HEK293T (cell line): ENCODE results near the gene TMEM94.

Source experiments
- CTCF ChIA-PET: fragments of 350-600 bp; formaldehyde crosslinking; extraction: SDS; loops from one replicate; lab custom pipeline; 2021; ENCODE audit warnings: antibody characterized with exemption, inconsistent platforms; lab: Yijun Ruan, JAX
- POLR2A ChIA-PET: fragments of 350-600 bp; formaldehyde crosslinking; extraction: SDS; loops from one replicate; lab custom pipeline; 2020; ENCODE audit warnings: antibody characterized with exemption, inconsistent platforms; lab: Yijun Ruan, JAX
- DNase-seq: peaks from one replicate; pipeline ENCODE4 v3.0.0; 2012; ENCODE audit warnings: mixed read lengths; ENCODE audit errors: extremely low spot score
- ARNT ChIP-seq: fragments of 450-650 bp; IDR thresholded peaks from 2 replicates; pipeline ENCODE4 v1.6.1; 2017; ENCODE audit warnings: mild to moderate bottlenecking
- BHLHE40 ChIP-seq: fragments of 450-650 bp; IDR thresholded peaks from 2 replicates; pipeline ENCODE4 v1.6.1; 2016; ENCODE audit warnings: mild to moderate bottlenecking, moderate library complexity, borderline replicate concordance
- CTBP1 ChIP-seq: fragments of 450-650 bp; IDR thresholded peaks from 2 replicates; pipeline ENCODE4 v1.6.1; 2016; ENCODE audit warnings: borderline replicate concordance
- ELF4 ChIP-seq: fragments of 450-650 bp; IDR thresholded peaks from 2 replicates; pipeline ENCODE4 v1.6.1; 2017; ENCODE audit warnings: antibody characterized with exemption
- FOXA1 ChIP-seq: fragments of 450-650 bp; IDR thresholded peaks from 2 replicates; pipeline ENCODE4 v1.6.1; 2016; ENCODE audit warnings: mild to moderate bottlenecking
- FOXK2 ChIP-seq: fragments of 450-650 bp; IDR thresholded peaks from 2 replicates; pipeline ENCODE4 v1.6.1; 2016; ENCODE audit warnings: mild to moderate bottlenecking
- FOXM1 ChIP-seq: fragments of 450-650 bp; IDR thresholded peaks from 2 replicates; pipeline ENCODE4 v1.6.1; 2017; ENCODE audit warnings: mild to moderate bottlenecking, borderline replicate concordance
- HDGF ChIP-seq: fragments of 450-650 bp; IDR thresholded peaks from 2 replicates; pipeline ENCODE4 v1.6.1; 2017; ENCODE audit warnings: antibody characterized with exemption, borderline replicate concordance
- L3MBTL2 ChIP-seq: fragments of 450-650 bp; conservative IDR thresholded peaks from 2 replicates; pipeline ENCODE4 v1.6.1; 2016; ENCODE audit warnings: mild to moderate bottlenecking
- LEF1 ChIP-seq: fragments of 450-650 bp; IDR thresholded peaks from 2 replicates; pipeline ENCODE4 v1.6.1; 2017; ENCODE audit warnings: mild to moderate bottlenecking, borderline replicate concordance
- NFRKB ChIP-seq: fragments of 450-650 bp; IDR thresholded peaks from 2 replicates; pipeline ENCODE4 v1.6.1; 2016; ENCODE audit warnings: mild to moderate bottlenecking, moderate library complexity
- PKNOX1 ChIP-seq: fragments of 450-650 bp; IDR thresholded peaks from 2 replicates; pipeline ENCODE4 v1.6.1; 2016
- SP1 ChIP-seq: fragments of 450-650 bp; IDR thresholded peaks from 2 replicates; pipeline ENCODE4 v1.6.1; 2017
- SUZ12 ChIP-seq: fragments of 450-650 bp; IDR thresholded peaks from 2 replicates; pipeline ENCODE4 v1.6.1; 2016; ENCODE audit warnings: mild to moderate bottlenecking
- TARDBP ChIP-seq: fragments of 450-650 bp; IDR thresholded peaks from 2 replicates; pipeline ENCODE4 v1.6.1; 2016
- ZNF384 ChIP-seq: fragments of 450-650 bp; IDR thresholded peaks from 2 replicates; pipeline ENCODE4 v1.6.1; 2016

Gene TMEM94

DNA sequence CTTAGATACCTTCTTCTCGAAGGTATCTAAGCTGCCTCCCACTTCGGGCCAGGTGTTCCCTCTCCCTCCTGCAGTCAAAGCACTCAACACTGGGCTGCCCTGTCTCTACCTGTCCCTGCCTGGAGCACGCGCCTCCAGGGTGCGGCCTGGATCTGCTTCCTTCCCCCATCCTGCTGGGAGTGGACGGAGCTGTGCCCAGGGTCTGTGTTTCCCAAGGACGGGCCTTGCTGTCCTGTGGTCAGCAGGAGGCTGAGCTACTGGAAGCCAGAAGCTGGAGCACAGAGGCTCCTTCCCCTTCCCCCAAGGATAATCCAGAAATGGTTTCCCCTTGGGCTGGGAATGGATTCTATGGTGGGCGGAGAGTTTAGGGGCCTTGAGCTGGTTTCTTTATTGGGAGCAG is 85.8 kb downstream of the TMEM94 start:
- POLR2A ChIA-PET: no interaction called here
- TF ChIP-seq TARDBP: no peak
- no peak for TF ChIP-seq SP1
- TF ChIP-seq NFRKB: no peak
- TF ChIP-seq ZNF384: no peak
- TF ChIP-seq CTBP1: no peak
- no peak for TF ChIP-seq SUZ12
- no peak for TF ChIP-seq L3MBTL2
- no peak for TF ChIP-seq FOXA1
- TF ChIP-seq PKNOX1: no peak
- TF ChIP-seq HDGF: no peak
- TF ChIP-seq LEF1: no peak
- TF ChIP-seq ELF4: no peak
- no peak for TF ChIP-seq ARNT
- TF ChIP-seq FOXK2: no peak
- TF ChIP-seq BHLHE40: no peak
- TF ChIP-seq FOXM1: no peak
- CTCF ChIA-PET: no interaction called here
- no peak for DNase-seq

DNA sequence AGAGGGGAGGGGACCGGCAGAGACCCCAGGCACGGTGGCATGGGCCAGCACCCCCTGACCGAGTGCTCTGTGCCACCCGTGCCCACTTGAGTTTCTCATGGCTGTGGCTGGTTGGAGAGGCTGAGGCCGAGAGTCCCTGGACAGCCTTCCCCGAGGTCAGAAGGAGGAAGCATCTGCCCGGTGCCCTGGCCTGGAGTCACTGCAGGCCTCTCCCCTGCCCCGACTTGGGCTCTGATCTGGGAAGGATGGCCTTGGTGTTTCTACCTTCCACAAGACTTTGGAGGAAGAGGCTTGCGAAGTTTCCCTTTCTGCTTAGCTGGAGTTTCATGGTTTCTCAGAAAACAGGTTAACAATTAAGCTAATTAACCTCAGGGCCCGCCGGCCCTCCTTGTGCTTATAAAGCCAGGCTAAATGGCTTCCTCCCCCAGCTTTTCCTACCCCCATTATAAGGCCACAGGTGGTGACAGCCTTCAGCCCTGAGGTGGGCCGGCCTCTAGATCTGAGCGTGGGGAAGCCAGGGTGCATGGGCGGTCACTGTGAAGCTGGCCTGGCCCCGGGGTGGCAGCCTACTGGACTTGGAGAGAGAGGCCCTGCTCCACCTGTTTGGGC is 86.4 kb downstream of the TMEM94 start:
- ChIA-PET CTCF (no interaction called here), POLR2A (no interaction called here)

DNA sequence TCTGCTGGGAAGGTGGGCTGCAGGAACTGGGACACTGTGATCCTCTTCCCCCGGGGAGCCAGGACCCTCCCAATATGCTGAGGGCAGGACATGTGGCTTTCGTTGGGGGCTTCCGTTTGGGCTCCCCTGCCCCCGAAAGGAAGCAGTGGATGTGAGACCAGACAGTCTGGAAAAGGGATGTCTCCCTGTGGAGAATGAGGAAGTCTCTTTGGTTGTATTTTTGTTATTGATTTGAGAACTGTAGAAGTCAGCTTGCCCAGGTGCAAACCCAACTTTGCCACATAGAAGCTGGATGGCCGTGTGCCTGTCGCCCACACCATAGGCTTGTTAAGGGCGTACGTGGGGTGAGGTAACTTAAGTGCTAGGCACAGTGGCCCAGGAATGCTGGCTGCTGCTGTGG is 87.8 kb downstream of the TMEM94 start:
- no peak for TF ChIP-seq FOXK2
- no peak for TF ChIP-seq ELF4
- no peak for TF ChIP-seq PKNOX1
- no peak for TF ChIP-seq CTBP1
- no peak for TF ChIP-seq HDGF
- no peak for TF ChIP-seq BHLHE40
- no peak for TF ChIP-seq LEF1
- TF ChIP-seq ZNF384: no peak
- ChIA-PET CTCF (no interaction called here), POLR2A (no interaction called here)
- no peak for DNase-seq

More for the DNA sequence above, 86.4 kb downstream of the TMEM94 start:
- no peak for TF ChIP-seq LEF1
- no peak for TF ChIP-seq ARNT
- TF ChIP-seq BHLHE40: no peak
- no peak for TF ChIP-seq HDGF
- TF ChIP-seq FOXA1: no peak
- TF ChIP-seq PKNOX1: no peak
- TF ChIP-seq CTBP1: no peak
- TF ChIP-seq SP1: no peak
- TF ChIP-seq TARDBP: no peak
- TF ChIP-seq ZNF384: no peak
- TF ChIP-seq L3MBTL2: no peak
- no peak for TF ChIP-seq FOXM1
- TF ChIP-seq SUZ12: no peak
- TF ChIP-seq FOXK2: no peak
- no peak for TF ChIP-seq ELF4
- TF ChIP-seq NFRKB: no peak
- DNase-seq: no peak

- POLR2A ChIA-PET: no interaction called here
Measured at GRCh38 chr17:75546181-75546580, 89.7 kb downstream of the TMEM94 start.

GRCh38 chr17:75547091-75547490 is 90.7 kb downstream of the TMEM94 start:
- ChIA-PET CTCF (no interaction called here), POLR2A (no interaction called here)
- no peak for TF ChIP-seq ELF4
- no peak for TF ChIP-seq ARNT
- no peak for TF ChIP-seq HDGF
- no peak for TF ChIP-seq TARDBP
- TF ChIP-seq SUZ12: no peak
- TF ChIP-seq FOXK2: no peak
- TF ChIP-seq FOXM1: no peak
- no peak for DNase-seq

More at GRCh38 chr17:75546181-75546580, 89.7 kb downstream of the TMEM94 start:
- CTCF ChIA-PET: no interaction called here
- TF ChIP-seq NFRKB: no peak
- TF ChIP-seq FOXM1: no peak
- no peak for TF ChIP-seq ZNF384
- TF ChIP-seq FOXA1: no peak
- DNase-seq: no peak

DNA sequence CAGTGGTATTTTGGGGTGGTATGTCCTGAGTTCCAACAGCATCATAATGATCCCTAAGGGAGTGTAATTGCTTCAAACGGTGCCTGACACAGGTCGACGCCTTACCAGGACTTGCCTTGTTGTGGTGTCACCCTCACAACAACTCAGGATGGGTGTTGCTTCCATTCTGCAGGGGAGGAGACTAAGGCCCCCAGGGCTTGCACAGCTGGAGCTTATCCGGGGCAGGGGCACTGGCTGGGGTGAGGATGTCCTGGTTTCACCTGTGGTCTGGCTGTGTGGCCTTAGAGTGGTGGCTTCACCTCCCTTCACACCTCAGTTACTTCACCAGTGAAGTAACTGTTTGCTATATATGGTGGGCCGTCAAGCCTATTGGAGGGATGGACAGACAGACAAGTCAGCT is 92.4 kb downstream of the TMEM94 start:
- ChIA-PET POLR2A (interaction anchor here (1.0 to 1.3 kb wide), 3 partner anchors 9 to 17 kb away, joined by 3 to 8 read pairs (median 3); no protein-coding TSS in a partner anchor), CTCF (interaction anchor here (1.0 kb wide), 1 partner anchor 52 kb away, joined by 3 read pairs; no protein-coding TSS in a partner anchor)
- DNase-seq: no peak
- TF ChIP-seq FOXA1: no peak
- no peak for TF ChIP-seq FOXM1
